ENCODE results near the gene LCN15.
"Not testable (repeated sequence)": the region's sequence is repeated elsewhere in the genome, so short reads cannot be mapped to it uniquely, and the experiment has no call there.

LCN15 gene

GRCh38 chr9:136762221-136762691, 2.1 kb downstream of the LCN15 start:
- no peak for DNase-seq (ENCODE audit: low spot score in 2 of 2)
- no peak overlapping the region for H3K4me3 Mint-ChIP-seq

GRCh38 chr9:136761545-136761981, 2.8 kb downstream of the LCN15 start:
- ATAC-seq (replicated peaks; ENCODE audit: extremely low read depth, poor library complexity, severe bottlenecking) = no peak
- Mint-ChIP-seq H3K9me3 (no peaks in the 10 kb centered on the region), H3K27me3 (no peaks in the 10 kb centered on the region), H3K4me3 (no peak overlapping the region), H3K27ac (ENCODE audit: low read depth) (no peak overlapping the region), H3K4me1 (peaks cover under 1% of the 10 kb centered on the region), H3K36me3 (ENCODE audit: insufficient read depth) (no peaks in the 10 kb centered on the region)
- DNase-seq (ENCODE audit: low spot score in 2 of 2) = no peak

More at GRCh38 chr9:136762221-136762691, 2.1 kb downstream of the LCN15 start:
- H3K9me3 Mint-ChIP-seq = no peaks in the 10 kb centered on the region
- H3K36me3 Mint-ChIP-seq (ENCODE audit: insufficient read depth) = no peaks in the 10 kb centered on the region
- H3K4me1 Mint-ChIP-seq = peaks cover 7% of the 10 kb centered on the region
- ATAC-seq (replicated peaks; ENCODE audit: extremely low read depth, poor library complexity, severe bottlenecking) = no peak
- H3K27me3 Mint-ChIP-seq = peaks cover 3% of the 10 kb centered on the region
- H3K27ac Mint-ChIP-seq (ENCODE audit: low read depth) = no peak overlapping the region

DNA sequence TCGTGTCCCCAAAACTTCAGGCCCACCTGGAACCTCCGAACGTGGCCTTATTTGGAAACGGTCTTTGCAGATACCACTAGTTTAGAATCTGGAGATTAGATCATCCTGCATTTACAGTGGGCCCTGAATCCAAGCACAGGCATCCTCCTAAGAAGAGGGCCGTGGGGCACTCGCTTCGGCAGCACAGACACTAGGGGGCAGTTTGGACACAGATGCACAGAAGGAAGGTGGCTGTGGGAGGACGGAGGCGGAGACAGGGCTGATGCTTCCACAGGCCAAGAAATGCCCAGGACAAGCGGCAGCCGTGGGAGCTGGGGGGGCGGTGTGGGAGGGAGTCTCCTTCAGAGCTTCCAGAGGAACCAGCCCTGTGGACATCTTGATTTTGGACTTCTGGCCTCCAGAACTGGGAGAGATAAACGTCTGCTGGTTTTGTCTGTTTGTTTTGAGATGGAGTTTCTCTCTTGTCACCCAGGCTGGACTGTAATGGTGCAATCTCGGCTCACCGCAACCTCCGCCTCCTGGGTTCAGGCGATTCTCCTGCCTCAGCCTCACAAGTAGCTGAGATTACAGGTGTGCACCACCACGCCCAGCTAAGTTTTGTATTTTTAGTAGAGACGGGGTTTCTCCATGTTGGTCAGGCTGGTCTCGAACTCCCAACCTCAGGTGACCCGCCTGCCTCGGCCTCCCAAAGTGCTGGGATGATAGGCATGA, 3.3 kb downstream of the LCN15 start:
- H3K4me1 Mint-ChIP-seq; H3K36me3 Mint-ChIP-seq (ENCODE audit: insufficient read depth); H3K9me3 Mint-ChIP-seq; H3K4me3 Mint-ChIP-seq; H3K27me3 Mint-ChIP-seq; H3K27ac Mint-ChIP-seq (ENCODE audit: low read depth); ATAC-seq (replicated peaks; ENCODE audit: extremely low read depth, poor library complexity, severe bottlenecking); DNase-seq (ENCODE audit: low spot score in 2 of 2): not testable (repeated sequence)

- H3K27ac Mint-ChIP-seq (ENCODE audit: low read depth) = peak overlapping the region; percentile 55
- DNase-seq (ENCODE audit: low spot score in 2 of 2) (no peak), ATAC-seq (replicated peaks; ENCODE audit: extremely low read depth, poor library complexity, severe bottlenecking) (no peak)
- no peaks in the 10 kb centered on the region for H3K4me1 Mint-ChIP-seq
- no peaks in the 10 kb centered on the region for H3K27me3 Mint-ChIP-seq
- H3K4me3 Mint-ChIP-seq = no peak overlapping the region
- H3K36me3 Mint-ChIP-seq (ENCODE audit: insufficient read depth) = no peaks in the 10 kb centered on the region
- no peaks in the 10 kb centered on the region for H3K9me3 Mint-ChIP-seq
Measured at GRCh38 chr9:136760424-136760823, 3.9 kb downstream of the LCN15 start.

DNA sequence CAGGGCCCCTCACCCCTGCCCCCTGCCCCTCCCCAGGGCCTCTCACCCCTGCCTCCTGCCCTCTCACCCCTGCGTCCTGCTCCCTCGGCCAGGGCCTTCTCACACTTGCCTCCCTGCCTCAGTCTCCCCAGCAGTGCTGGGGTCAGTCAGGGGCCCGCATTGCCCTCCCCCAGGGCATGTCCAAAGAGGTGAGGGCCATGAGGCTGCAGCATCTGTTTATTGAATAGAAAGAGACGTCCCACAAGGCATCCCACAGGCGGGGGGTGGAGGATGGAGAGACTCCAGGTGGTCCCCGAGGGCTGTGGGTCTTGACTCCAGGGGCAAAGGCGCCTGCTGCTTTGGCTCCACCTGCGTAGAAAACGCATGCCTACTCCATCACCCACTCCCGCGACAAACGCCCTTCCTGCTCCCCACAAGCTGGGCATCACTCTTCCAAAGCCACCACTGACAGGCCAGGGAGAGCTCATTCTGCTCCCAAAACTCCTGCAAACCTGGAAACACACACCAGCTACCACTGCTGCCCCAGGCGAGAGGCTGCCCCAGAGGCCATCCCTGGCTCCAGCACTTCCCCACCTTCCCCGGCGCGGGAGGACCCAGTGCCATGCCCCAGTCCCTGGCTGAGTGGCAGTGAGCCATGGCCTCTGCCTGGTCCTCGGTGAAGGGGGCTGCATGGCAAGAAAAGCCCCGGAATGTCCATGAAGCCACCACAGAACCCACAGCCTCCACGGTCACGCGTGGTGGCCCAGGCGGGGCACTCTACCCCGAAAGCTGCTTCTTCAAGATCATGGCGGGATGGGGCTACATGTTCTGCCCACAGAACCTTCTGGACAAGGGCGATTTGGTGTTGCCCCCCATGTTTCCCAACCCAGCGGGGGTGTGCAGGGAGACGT, 4.6 kb downstream of the LCN15 start:
- Mint-ChIP-seq H3K4me3 (no peak overlapping the region), H3K27me3 (no peaks in the 10 kb centered on the region), H3K9me3 (no peaks in the 10 kb centered on the region), H3K27ac (ENCODE audit: low read depth) (peak overlapping the region; percentile 55), H3K4me1 (no peaks in the 10 kb centered on the region), H3K36me3 (ENCODE audit: insufficient read depth) (no peaks in the 10 kb centered on the region)
- DNase-seq (ENCODE audit: low spot score in 2 of 2) = no peak
- no peak for ATAC-seq (replicated peaks; ENCODE audit: extremely low read depth, poor library complexity, severe bottlenecking)

- H3K27ac Mint-ChIP-seq (ENCODE audit: low read depth) = no peak overlapping the region
- no peak overlapping the region for H3K4me3 Mint-ChIP-seq
- H3K4me1 Mint-ChIP-seq = no peaks in the 10 kb centered on the region
- no peak for DNase-seq (ENCODE audit: low spot score in 2 of 2)
- no peaks in the 10 kb centered on the region for H3K27me3 Mint-ChIP-seq
- no peaks in the 10 kb centered on the region for H3K36me3 Mint-ChIP-seq (ENCODE audit: insufficient read depth)
- no peak for ATAC-seq (replicated peaks; ENCODE audit: extremely low read depth, poor library complexity, severe bottlenecking)
- no peaks in the 10 kb centered on the region for H3K9me3 Mint-ChIP-seq
Measured at GRCh38 chr9:136759001-136759400, 5.3 kb downstream of the LCN15 start.

GRCh38 chr9:136757751-136758140, 6.6 kb downstream of the LCN15 start:
- Mint-ChIP-seq H3K9me3 (peaks cover 2% of the 10 kb centered on the region), H3K36me3 (ENCODE audit: insufficient read depth) (no peaks in the 10 kb centered on the region), H3K27ac (ENCODE audit: low read depth) (no peak overlapping the region), H3K4me1 (no peaks in the 10 kb centered on the region), H3K4me3 (no peak overlapping the region), H3K27me3 (no peaks in the 10 kb centered on the region)
- DNase-seq (ENCODE audit: low spot score in 2 of 2) = no peak
- ATAC-seq (replicated peaks; ENCODE audit: extremely low read depth, poor library complexity, severe bottlenecking) = no peak

- H3K27me3 Mint-ChIP-seq = no peaks in the 10 kb centered on the region
- peaks cover 6% of the 10 kb centered on the region for H3K9me3 Mint-ChIP-seq
- no peak overlapping the region for H3K4me3 Mint-ChIP-seq
- ATAC-seq (replicated peaks; ENCODE audit: extremely low read depth, poor library complexity, severe bottlenecking) = no peak
- H3K27ac Mint-ChIP-seq (ENCODE audit: low read depth) = no peak overlapping the region
- no peak for DNase-seq (ENCODE audit: low spot score in 2 of 2)
- H3K4me1 Mint-ChIP-seq = no peaks in the 10 kb centered on the region
- peaks cover 1% of the 10 kb centered on the region for H3K36me3 Mint-ChIP-seq (ENCODE audit: insufficient read depth)
Measured at GRCh38 chr9:136757328-136757727, 7.0 kb downstream of the LCN15 start.

DNA sequence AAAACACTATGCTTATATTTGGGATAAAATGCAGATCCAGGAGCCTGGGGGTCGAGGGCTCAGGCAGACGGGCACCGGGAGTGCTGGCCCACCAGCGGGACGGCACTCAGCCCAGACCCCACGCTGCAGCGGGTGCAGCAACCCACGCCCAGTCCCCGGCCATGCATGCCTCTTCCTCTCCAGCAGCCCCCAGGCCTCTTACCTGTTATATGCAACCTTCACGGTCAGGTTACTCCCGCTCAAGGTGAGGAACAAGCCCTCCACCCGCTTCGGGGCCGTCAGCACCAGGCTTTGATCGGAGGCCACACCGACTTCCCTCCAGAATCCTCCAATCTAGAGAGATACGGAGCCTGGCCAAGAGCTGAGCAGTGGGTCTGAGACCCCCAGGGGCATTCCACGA, 7.5 kb downstream of the LCN15 start:
- Mint-ChIP-seq H3K27ac (ENCODE audit: low read depth) (no peak overlapping the region), H3K9me3 (peaks cover 10% of the 10 kb centered on the region), H3K4me3 (no peak overlapping the region), H3K4me1 (no peaks in the 10 kb centered on the region), H3K27me3 (no peaks in the 10 kb centered on the region), H3K36me3 (ENCODE audit: insufficient read depth) (peaks cover 1% of the 10 kb centered on the region)
- ATAC-seq (replicated peaks; ENCODE audit: extremely low read depth, poor library complexity, severe bottlenecking) = no peak
- no peak for DNase-seq (ENCODE audit: low spot score in 2 of 2)

- no peak for DNase-seq (ENCODE audit: low spot score in 2 of 2)
- H3K9me3 Mint-ChIP-seq = peaks cover 13% of the 10 kb centered on the region
- H3K27me3 Mint-ChIP-seq = no peaks in the 10 kb centered on the region
- no peak overlapping the region for H3K27ac Mint-ChIP-seq (ENCODE audit: low read depth)
- ATAC-seq (replicated peaks; ENCODE audit: extremely low read depth, poor library complexity, severe bottlenecking) = no peak
- H3K4me1 Mint-ChIP-seq = no peaks in the 10 kb centered on the region
- H3K36me3 Mint-ChIP-seq (ENCODE audit: insufficient read depth) = peaks cover 1% of the 10 kb centered on the region
- H3K4me3 Mint-ChIP-seq = no peak overlapping the region
Measured at GRCh38 chr9:136756134-136756438, 8.2 kb downstream of the LCN15 start.

DNA sequence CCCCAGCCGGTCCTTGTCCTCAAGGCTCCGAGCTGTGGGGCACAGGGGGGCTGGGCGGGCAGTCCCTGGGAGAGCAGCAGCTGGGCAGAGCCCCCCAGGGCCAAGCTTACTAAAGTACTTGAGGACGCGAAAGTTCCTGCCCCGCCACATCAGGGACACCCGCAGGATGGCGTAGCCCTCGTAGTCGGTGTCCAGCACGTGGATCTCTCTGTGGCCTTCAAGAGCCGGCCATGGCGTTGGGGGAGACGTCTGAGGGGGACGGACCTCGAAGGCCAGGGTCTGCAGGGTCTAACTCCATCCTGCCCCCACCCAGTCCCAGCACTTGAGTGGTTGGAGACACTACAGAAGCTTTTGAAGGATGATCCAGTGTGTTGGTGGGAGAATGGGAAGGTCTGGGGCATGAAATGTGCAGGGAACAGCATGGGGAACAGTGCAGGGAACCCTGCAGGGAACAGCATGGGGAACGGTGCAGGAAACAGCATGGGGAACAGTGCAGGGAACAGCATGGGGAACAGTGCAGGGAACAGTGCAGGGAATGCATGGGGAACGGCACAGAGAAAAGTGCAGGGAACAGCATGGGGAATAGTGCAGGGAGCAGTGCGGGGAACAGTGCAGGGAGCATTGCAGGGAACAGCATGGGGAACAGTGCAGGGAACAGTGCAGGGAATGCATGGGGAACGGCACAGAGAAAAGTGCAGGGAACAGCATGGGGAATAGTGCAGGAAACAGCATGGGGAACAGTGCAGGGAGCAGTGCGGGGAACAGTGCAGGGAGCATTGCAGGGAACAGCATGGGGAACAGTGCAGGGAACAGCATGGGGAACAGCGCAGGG, 8.8 kb downstream of the LCN15 start:
- not testable (repeated sequence) for H3K36me3 Mint-ChIP-seq (ENCODE audit: insufficient read depth); H3K27me3 Mint-ChIP-seq; H3K4me3 Mint-ChIP-seq; H3K27ac Mint-ChIP-seq (ENCODE audit: low read depth); ATAC-seq (replicated peaks; ENCODE audit: extremely low read depth, poor library complexity, severe bottlenecking); DNase-seq (ENCODE audit: low spot score in 2 of 2); H3K4me1 Mint-ChIP-seq
- H3K9me3 Mint-ChIP-seq = peaks cover 13% of the 10 kb centered on the region

- H3K27ac Mint-ChIP-seq (ENCODE audit: low read depth) = no peak overlapping the region
- peaks cover 13% of the 10 kb centered on the region for H3K9me3 Mint-ChIP-seq
- DNase-seq (ENCODE audit: low spot score in 2 of 2) = no peak
- H3K27me3 Mint-ChIP-seq = no peaks in the 10 kb centered on the region
- peaks cover 3% of the 10 kb centered on the region for H3K36me3 Mint-ChIP-seq (ENCODE audit: insufficient read depth)
- H3K4me3 Mint-ChIP-seq = no peak overlapping the region
- H3K4me1 Mint-ChIP-seq = no peaks in the 10 kb centered on the region
- ATAC-seq (replicated peaks; ENCODE audit: extremely low read depth, poor library complexity, severe bottlenecking) = no peak
Measured at GRCh38 chr9:136754626-136755301, 9.6 kb downstream of the LCN15 start.

Measured in central memory CD8-positive, alpha-beta T cell (primary cell).